Measurements from ENCODE around the gene LGI4. TPM values are rescaled to one million over a fixed set of nuclear protein-coding genes. Genes with fewer than 3 reads are reported as not detected.

The LGI4 gene
- total and polyA plus RNA-seq, 3 donors from 2014 or later: 4.5 to 7.9 (median 4.5) TPM

- Histone ChIP-seq H3K9me3 (no peaks in the 10 kb centered on the region), H3K36me3 (ENCODE audit: low read depth, missing control alignments) (no peaks in the 10 kb centered on the region), H3K27me3 (no peaks in the 10 kb centered on the region), H3K4me1 (no peaks in the 10 kb centered on the region), H3K27ac (no peak overlapping the region), H3K4me3 (no peak overlapping the region)
- intact Hi-C loops (cut with DNase I; ENCODE audit: low total_unique reads): no loop called here
- 80 to 95% methylated on average over 7 to 15 of the region's 16 CpGs for WGBS, 2 donors
- TF ChIP-seq CTCF (IDR thresholded peaks at IDR 0.05) (no peak), POLR2A (IDR thresholded peaks at IDR 0.05) (no peak)
- no peak for DNase-seq
These were observed 54.2 kb downstream of the LGI4 start for GRCh38 chr19:35080613-35081170.

GRCh38 chr19:35079826-35080225 is 55.0 kb downstream of the LGI4 start:
- H3K36me3 ChIP-seq (ENCODE audit: low read depth, missing control alignments): no peaks in the 10 kb centered on the region
- no peak overlapping the region for H3K27ac ChIP-seq
- H3K4me1 ChIP-seq: no peaks in the 10 kb centered on the region
- H3K9me3 ChIP-seq: no peaks in the 10 kb centered on the region
- H3K27me3 ChIP-seq: no peaks in the 10 kb centered on the region
- DNase-seq: no peak
- TF ChIP-seq CTCF (IDR thresholded peaks at IDR 0.05): no peak
- no peak for TF ChIP-seq POLR2A (IDR thresholded peaks at IDR 0.05)
- WGBS, 2 donors: 73 to 91% methylated on average over 3 to 14 of the region's 14 CpGs
- intact Hi-C loops (cut with DNase I; ENCODE audit: low total_unique reads): no loop called here
- no peak overlapping the region for H3K4me3 ChIP-seq

GRCh38 chr19:35077411-35078223 is 57.2 kb downstream of the LGI4 start:
- intact Hi-C loops (cut with DNase I; ENCODE audit: low total_unique reads): no loop called here
- no peak for DNase-seq
- Histone ChIP-seq H3K27ac (no peak overlapping the region), H3K27me3 (no peaks in the 10 kb centered on the region), H3K9me3 (no peaks in the 10 kb centered on the region), H3K4me1 (no peaks in the 10 kb centered on the region), H3K4me3 (no peak overlapping the region), H3K36me3 (ENCODE audit: low read depth, missing control alignments) (no peaks in the 10 kb centered on the region)
- TF ChIP-seq CTCF (IDR thresholded peaks at IDR 0.05): no peak
- TF ChIP-seq POLR2A (IDR thresholded peaks at IDR 0.05): no peak
- WGBS, 2 donors: 93 to 95% methylated on average over 17 of the region's 17 CpGs

GRCh38 chr19:35076657-35077056 is 58.2 kb downstream of the LGI4 start:
- intact Hi-C loops (cut with DNase I; ENCODE audit: low total_unique reads): no loop called here
- no peak for DNase-seq
- no peaks in the 10 kb centered on the region for H3K4me1 ChIP-seq
- no peak overlapping the region for H3K4me3 ChIP-seq
- TF ChIP-seq CTCF (IDR thresholded peaks at IDR 0.05): no peak
- no peak for TF ChIP-seq POLR2A (IDR thresholded peaks at IDR 0.05)
- no peaks in the 10 kb centered on the region for H3K36me3 ChIP-seq (ENCODE audit: low read depth, missing control alignments)
- H3K27me3 ChIP-seq: no peaks in the 10 kb centered on the region
- 80 to 93% methylated on average over 1 to 8 of the region's 8 CpGs for WGBS, 2 donors
- no peak overlapping the region for H3K27ac ChIP-seq
- no peaks in the 10 kb centered on the region for H3K9me3 ChIP-seq

GRCh38 chr19:35076026-35076370 is 58.9 kb downstream of the LGI4 start:
- no peak for DNase-seq
- 93 to 100% methylated on average over 3 to 6 of the region's 6 CpGs for WGBS, 2 donors
- H3K27me3 ChIP-seq: no peaks in the 10 kb centered on the region
- H3K4me3 ChIP-seq: no peak overlapping the region
- no peaks in the 10 kb centered on the region for H3K36me3 ChIP-seq (ENCODE audit: low read depth, missing control alignments)
- intact Hi-C loops (cut with DNase I; ENCODE audit: low total_unique reads): no loop called here
- H3K4me1 ChIP-seq: no peaks in the 10 kb centered on the region
- H3K9me3 ChIP-seq: no peaks in the 10 kb centered on the region
- TF ChIP-seq CTCF (IDR thresholded peaks at IDR 0.05) (no peak), POLR2A (IDR thresholded peaks at IDR 0.05) (no peak)
- H3K27ac ChIP-seq: no peak overlapping the region
